ENCODE measurements around the gene PSMG3. TPM values are rescaled to one million over a fixed set of nuclear protein-coding genes. Genes with fewer than 3 reads are reported as not detected.

Gene PSMG3
- total and polyA plus RNA-seq, 2 experiments from 2014 or later, result 28.3 to 84.8 TPM

GRCh38 chr7:1562597-1563051, 7.2 kb downstream of the PSMG3 start:
- H3K27me3 ChIP-seq (ENCODE audit: insufficient read depth), result no peaks in the 10 kb centered on the region
- ATAC-seq (no peak), DNase-seq (ENCODE audit: low spot score) (no peak)
- Mint-ChIP-seq H3K27me3 (ENCODE audit: insufficient read depth, low read depth, poor library complexity) (peaks cover 3% of the 10 kb centered on the region), H3K4me3 (no peak overlapping the region), H3K4me1 (peaks cover 11% of the 10 kb centered on the region), H3K36me3 (ENCODE audit: low read depth) (peaks cover 24% of the 10 kb centered on the region), H3K9me3 (no peaks in the 10 kb centered on the region), H3K27ac (no peak overlapping the region)
- no peak overlapping the region for H2AFZ ChIP-seq
- no peaks in the 10 kb centered on the region for H3K79me2 ChIP-seq (replicated peaks; ENCODE audit: insufficient read depth)
- H4K20me1 ChIP-seq (replicated peaks; ENCODE audit: insufficient read depth), result no peaks in the 10 kb centered on the region
- no peaks in the 10 kb centered on the region for H3K36me3 ChIP-seq (ENCODE audit: insufficient read depth)
- H3K4me1 ChIP-seq (ENCODE audit: insufficient read depth), result no peaks in the 10 kb centered on the region
- H3K9me2 ChIP-seq (ENCODE audit: insufficient read depth), result no peaks in the 10 kb centered on the region
- TF ChIP-seq REST (IDR thresholded peaks at IDR 0.05; ENCODE audit: unreplicated experiment), result no peak
- TF ChIP-seq POLR2AphosphoS5 (IDR thresholded peaks at IDR 0.05; ENCODE audit: low read depth), result no peak
- TF ChIP-seq EZH2phosphoT487 (IDR thresholded peaks at IDR 0.05; ENCODE audit: unreplicated experiment), result no peak
- no peak for TF ChIP-seq CREB1 (CRISPR knock-in tag; IDR thresholded peaks at IDR 0.05; ENCODE audit: low read depth)
- no peak for TF ChIP-seq STAT1 (IDR thresholded peaks at IDR 0.05; ENCODE audit: unreplicated experiment)
- no peak for TF ChIP-seq NANOG (IDR thresholded peaks at IDR 0.05; ENCODE audit: borderline replicate concordance)
- no peak for TF ChIP-seq CTCF (conservative IDR thresholded peaks at IDR 0.05; ENCODE audit: low read depth in 2 of 2)
- TF ChIP-seq ETS1 (IDR thresholded peaks at IDR 0.05), result no peak
- no peak for TF ChIP-seq ZNF114 (CRISPR knock-in tag; IDR thresholded peaks at IDR 0.05)
- no peak for TF ChIP-seq ZNF462 (CRISPR knock-in tag; IDR thresholded peaks at IDR 0.05)
- no peak for TF ChIP-seq JUNB (IDR thresholded peaks at IDR 0.05; ENCODE audit: unreplicated experiment)
- TF ChIP-seq ZNF331 (CRISPR knock-in tag; IDR thresholded peaks at IDR 0.05; ENCODE audit: low read depth), result no peak
- no peak for TF ChIP-seq EZH2 (IDR thresholded peaks at IDR 0.05; ENCODE audit: low read depth, unreplicated experiment)
- no peak overlapping the region for H3K4me3 ChIP-seq
- no peaks in the 10 kb centered on the region for H3F3A ChIP-seq (replicated peaks; ENCODE audit: low read depth)
- H3K4me2 ChIP-seq, result no peak overlapping the region
- no peak overlapping the region for H3K27ac ChIP-seq (ENCODE audit: low read depth)
